GM18520 (cell line): Measurements from ENCODE around the gene COL19A1.

Source experiments
- ATAC-seq: cut with Tn5 transposase; IDR thresholded peaks from one replicate; pipeline ENCODE4 v1.9.1; 2021; ENCODE audit not compliant: unreplicated experiment

The COL19A1 gene

GRCh38 chr6:70051197-70052124, 185.1 kb downstream of the COL19A1 start:
- ATAC-seq, result no peak

DNA sequence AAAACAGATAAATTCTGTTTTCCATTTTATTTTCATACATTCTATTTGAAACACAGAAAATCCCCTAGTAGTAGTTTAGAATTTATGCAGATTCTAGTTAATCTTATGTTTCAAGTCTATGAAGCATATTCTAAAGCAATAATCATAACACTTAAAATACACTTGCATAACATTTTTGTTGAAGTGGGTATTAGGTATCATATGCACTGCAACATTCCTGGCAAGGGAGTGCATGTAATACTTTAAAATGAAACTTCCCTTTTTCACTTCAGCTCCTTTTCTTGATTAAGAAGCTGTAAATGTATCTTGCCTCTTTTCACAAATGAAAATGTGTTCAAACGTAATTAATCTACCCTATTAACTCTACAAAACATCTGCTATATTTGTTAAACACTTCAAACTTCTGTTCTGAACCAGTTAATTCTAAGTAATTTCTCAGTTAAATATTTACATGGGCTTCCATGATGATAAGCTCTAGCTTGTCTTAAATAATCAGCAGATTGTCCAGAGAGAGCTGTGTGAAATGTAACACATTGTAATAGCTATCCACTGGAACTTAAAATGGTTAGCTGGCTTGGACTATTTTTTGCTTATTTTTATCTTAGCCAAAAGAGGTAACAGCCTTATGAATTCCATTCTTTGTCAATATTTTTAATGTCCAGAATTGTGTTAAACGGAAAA, 192.8 kb downstream of the COL19A1 start:
- ATAC-seq, result no peak

- ATAC-seq, result no peak
Observed at GRCh38 chr6:70060680-70061079, 194.3 kb downstream of the COL19A1 start.

GRCh38 chr6:70061546-70061945, 195.2 kb downstream of the COL19A1 start:
- ATAC-seq, result no peak

- no peak for ATAC-seq
Observed at GRCh38 chr6:70062010-70062409, 195.7 kb downstream of the COL19A1 start.

DNA sequence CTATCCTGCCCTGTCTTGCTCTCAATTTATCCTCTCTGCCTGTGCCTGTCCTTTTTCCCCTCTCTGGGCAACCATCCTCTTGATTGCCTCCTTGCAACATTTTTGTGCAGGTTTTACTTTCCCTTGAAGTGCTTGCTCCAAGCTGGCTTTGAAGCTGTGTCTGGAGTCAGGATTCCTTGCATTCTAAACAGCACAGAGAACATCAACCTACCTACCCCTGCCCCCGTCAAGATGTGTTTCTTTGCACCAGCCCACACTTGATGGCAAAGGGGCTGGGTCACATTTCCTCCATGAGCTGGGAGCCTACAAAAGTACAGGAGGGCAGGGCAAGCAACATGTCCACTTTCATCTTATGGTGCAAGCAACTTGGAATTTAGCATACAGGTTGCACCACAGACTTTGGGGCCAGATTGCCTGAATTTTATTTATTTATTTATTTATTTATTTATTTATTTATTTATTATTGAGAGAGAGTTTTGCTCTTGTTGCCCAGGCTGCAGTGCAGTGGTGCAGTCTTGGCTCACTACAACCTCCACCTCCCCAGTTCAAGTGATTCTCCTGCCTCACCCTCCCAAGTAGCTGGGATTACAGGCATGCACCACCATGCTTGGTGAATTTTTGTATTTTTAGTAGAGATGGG, 206.3 kb downstream of the COL19A1 start:
- ATAC-seq, result no peak

GRCh38 chr6:70073637-70074036, 207.3 kb downstream of the COL19A1 start:
- ATAC-seq, result no peak

DNA sequence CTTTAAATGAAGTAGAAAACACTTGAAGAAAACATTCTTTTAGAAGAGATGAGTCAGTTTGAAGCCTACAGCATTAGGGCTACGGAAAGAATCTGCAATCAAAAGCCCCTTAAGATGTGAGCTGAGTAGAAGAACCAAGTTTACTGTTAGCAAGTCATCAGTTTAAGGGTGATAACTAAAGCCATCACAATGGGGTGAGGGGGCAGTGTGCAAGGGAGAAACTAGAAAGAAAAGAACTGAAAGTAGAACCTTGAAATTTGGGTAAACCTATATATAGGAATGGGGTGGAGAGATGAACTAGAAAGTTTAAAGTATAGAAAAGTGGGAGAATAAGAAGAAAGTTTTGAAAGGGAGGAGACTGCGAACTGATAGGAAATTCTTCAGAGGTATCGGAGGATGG, 212.9 kb downstream of the COL19A1 start:
- no peak for ATAC-seq

- no peak for ATAC-seq
Observed at GRCh38 chr6:70080443-70081070, 214.2 kb downstream of the COL19A1 start.

- no peak for ATAC-seq
Observed at GRCh38 chr6:70082830-70083229, 216.5 kb downstream of the COL19A1 start.

- ATAC-seq, result no peak
Observed at GRCh38 chr6:70086806-70087205, 220.4 kb downstream of the COL19A1 start.

- no peak for ATAC-seq
Observed at GRCh38 chr6:70094156-70094555, 227.8 kb downstream of the COL19A1 start.

DNA sequence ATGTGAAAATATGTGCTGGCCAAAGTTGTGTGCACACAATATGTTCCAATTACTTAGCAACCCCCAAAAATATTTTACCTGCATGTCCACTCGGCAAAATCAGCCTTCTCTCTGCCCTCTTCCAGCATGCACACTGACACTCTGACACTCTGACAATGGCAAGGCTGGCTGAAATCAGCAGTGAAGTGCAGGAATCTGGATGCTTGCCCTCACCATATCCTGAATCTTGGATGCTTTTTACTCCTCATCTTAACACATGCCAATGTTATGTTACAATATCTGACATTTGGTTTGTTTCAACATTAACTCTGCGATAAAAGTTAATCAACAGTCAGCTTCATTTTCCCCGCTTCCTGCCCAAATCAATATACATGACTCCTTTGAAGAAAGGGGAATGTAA, 233.4 kb downstream of the COL19A1 start:
- ATAC-seq, result no peak

DNA sequence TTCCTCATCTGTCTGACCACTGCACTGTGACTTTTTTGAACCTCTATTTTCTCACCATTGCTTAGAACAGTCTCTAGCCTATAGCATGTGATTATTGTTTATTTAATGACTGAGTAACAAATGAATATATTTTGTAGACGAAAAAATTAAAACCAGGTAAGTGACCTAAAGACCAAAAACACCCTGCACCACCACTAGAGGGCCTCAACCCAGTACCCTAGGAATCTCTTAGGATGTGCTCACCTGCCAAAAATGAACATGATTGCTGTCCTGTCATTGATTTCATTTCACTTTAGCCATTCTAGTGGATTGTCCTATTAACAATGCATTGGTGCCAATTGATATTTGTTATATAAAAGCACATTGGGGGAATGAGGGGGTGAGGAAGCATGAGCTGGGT, 237.4 kb downstream of the COL19A1 start:
- no peak for ATAC-seq

DNA sequence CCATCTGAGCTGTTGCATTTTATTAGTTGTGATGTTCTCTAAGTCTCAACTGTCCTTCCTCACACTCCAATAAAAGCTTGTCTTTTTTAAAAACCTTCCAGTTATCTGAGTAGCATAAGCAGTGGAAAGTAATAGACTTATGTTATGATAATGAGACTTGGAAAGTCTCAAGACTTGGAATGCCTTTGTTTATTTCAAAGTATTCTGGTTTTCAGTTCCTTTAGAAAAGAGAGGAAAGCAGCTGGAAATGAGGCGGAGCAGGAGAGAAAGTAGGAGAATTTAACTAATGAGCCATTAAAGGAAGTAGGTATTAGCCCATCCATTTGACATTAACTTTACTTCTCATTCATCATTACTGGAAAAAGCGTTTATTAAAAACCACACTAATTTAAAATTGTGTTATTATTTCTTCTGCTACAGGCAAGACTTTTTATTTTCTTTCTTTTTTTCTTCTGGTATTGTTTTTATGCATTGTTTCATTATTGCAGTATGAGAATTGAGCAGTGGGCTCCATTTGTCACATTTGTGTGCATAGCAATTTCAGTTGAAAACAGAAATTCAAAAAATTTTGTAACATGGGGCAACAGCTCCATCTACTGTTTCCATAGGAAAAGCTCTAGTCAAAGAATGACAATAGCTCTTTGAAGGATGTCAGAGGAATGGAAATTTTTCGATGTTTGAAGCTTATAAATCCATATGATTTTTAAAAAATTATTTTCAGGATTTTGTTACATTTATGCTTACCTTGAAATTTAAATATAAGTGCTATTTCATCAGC, 241.7 kb downstream of the COL19A1 start:
- no peak for ATAC-seq

DNA sequence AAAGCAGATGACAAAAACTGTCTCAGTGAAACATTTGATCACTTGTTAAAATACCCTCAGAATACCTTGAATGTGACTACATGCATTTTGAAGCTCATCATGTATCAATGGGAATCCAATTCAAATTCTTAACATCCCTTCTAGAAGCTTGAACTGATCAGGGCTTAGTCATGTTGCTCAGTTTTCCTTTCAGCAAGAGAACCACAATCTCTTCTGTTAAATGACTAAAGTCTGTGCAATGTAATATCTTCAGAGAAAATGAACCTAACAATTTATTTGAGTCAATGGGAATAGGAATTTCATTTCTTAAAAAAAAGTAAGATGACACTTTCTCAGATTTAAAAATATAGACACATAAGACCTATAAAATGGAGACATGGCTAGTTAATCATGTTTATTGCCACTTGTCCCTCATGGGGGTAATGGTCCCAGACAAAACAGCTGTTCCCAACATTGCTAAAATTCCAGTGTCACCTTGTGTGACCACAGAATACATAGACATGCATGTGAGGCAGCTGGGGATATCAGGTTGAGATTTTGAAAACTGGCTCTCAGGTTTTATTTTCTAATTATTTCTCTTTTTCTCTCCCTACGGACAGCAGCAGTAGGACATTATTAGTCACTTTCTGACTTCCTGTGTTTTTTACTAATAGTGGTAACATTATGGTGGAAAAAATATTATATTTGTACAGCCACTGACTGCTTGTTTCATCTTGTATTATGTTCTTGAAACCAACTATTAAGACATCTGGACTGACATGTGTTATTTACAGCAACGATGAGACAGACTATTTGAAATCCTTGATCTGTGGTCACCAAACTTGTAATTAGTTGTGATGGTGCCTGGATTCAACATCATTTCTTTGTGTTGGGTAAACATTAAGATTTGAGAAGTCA, 244.0 kb downstream of the COL19A1 start:
- ATAC-seq, result peak; percentile 30

GRCh38 chr6:70111737-70112136, 245.4 kb downstream of the COL19A1 start:
- no peak for ATAC-seq

- no peak for ATAC-seq
Observed at GRCh38 chr6:70112716-70113115, 246.4 kb downstream of the COL19A1 start.

DNA sequence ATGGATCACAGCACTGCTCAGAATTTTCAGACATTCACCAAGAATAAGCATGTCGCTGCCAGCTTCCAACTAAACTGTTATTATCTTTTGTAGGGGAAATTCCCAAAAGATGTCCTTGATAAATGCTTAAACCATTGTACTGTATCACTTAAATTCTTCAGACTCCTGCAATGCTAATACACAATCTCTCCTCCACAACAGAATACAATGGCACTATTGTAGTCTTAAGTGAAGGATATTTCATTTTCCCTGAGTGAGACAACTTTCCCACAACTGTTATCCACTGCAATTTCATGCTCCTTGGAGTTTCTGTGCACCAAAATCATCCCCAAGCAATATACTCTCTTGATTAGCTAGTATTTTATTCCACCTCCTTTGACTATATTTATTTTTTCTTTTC, 246.8 kb downstream of the COL19A1 start:
- no peak for ATAC-seq

DNA sequence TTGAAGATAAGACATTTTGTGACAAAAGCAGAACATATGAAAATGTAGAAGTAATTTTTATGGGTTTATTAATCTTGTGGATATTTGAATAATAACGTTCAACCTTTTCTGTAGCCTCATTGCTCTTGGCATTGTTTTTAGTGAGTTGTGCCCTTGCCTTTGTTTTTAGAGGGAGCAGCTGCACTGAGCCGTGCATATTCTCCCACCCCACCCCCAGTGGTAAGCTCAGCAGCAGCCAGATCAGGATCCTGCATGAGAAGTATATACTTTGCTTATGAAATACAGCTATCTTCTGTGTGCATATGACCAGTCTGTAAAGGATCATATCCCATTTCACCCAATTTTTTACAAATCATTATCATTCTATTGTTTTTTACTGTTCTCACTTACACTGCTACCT, 252.3 kb downstream of the COL19A1 start:
- ATAC-seq, result no peak
